Measurements from ENCODE around the gene ORMDL2.

DNA sequence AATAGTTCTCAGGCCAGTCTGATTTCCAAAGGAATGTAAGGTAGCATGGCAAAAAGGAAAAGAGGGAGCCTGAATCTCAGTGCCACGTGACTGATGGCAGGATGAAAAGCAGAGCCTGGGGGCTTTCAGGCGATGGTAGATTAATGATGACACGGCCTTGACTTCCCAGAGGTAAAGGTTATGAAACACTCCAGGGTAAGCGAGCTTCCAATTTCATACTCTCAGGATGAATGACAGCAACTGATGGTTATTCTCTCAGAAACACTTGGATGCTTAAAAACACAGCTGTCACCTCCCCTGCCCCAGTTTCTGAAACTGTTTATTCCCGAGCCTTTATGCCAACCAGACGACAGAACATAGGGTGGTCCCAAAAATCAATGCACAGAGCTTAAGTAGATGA lies 46.1 kb upstream of the ORMDL2 start:
- TF ChIP-seq EP300 (conservative IDR thresholded peaks at IDR 0.05; ENCODE audit: poor library complexity, severe bottlenecking), result no peak
- TF ChIP-seq POLR2AphosphoS5 (IDR thresholded peaks at IDR 0.05), result no peak
- TF ChIP-seq, protein P1, sequence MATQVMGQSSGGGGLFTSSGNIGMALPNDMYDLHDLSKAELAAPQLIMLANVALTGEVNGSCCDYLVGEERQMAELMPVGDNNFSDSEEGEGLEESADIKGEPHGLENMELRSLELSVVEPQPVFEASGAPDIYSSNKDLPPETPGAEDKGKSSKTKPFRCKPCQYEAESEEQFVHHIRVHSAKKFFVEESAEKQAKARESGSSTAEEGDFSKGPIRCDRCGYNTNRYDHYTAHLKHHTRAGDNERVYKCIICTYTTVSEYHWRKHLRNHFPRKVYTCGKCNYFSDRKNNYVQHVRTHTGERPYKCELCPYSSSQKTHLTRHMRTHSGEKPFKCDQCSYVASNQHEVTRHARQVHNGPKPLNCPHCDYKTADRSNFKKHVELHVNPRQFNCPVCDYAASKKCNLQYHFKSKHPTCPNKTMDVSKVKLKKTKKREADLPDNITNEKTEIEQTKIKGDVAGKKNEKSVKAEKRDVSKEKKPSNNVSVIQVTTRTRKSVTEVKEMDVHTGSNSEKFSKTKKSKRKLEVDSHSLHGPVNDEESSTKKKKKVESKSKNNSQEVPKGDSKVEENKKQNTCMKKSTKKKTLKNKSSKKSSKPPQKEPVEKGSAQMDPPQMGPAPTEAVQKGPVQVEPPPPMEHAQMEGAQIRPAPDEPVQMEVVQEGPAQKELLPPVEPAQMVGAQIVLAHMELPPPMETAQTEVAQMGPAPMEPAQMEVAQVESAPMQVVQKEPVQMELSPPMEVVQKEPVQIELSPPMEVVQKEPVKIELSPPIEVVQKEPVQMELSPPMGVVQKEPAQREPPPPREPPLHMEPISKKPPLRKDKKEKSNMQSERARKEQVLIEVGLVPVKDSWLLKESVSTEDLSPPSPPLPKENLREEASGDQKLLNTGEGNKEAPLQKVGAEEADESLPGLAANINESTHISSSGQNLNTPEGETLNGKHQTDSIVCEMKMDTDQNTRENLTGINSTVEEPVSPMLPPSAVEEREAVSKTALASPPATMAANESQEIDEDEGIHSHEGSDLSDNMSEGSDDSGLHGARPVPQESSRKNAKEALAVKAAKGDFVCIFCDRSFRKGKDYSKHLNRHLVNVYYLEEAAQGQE (IDR thresholded peaks at IDR 0.05; ENCODE audit: borderline replicate concordance), result no peak
- TF ChIP-seq, protein P2, sequence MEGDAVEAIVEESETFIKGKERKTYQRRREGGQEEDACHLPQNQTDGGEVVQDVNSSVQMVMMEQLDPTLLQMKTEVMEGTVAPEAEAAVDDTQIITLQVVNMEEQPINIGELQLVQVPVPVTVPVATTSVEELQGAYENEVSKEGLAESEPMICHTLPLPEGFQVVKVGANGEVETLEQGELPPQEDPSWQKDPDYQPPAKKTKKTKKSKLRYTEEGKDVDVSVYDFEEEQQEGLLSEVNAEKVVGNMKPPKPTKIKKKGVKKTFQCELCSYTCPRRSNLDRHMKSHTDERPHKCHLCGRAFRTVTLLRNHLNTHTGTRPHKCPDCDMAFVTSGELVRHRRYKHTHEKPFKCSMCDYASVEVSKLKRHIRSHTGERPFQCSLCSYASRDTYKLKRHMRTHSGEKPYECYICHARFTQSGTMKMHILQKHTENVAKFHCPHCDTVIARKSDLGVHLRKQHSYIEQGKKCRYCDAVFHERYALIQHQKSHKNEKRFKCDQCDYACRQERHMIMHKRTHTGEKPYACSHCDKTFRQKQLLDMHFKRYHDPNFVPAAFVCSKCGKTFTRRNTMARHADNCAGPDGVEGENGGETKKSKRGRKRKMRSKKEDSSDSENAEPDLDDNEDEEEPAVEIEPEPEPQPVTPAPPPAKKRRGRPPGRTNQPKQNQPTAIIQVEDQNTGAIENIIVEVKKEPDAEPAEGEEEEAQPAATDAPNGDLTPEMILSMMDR (IDR thresholded peaks at IDR 0.05; ENCODE audit: poor library complexity, severe bottlenecking), result no peak
- no peak for TF ChIP-seq RAD21 (conservative IDR thresholded peaks at IDR 0.05)
- TF ChIP-seq EZH2 (IDR thresholded peaks at IDR 0.05; ENCODE audit: borderline replicate concordance, insufficient read depth, low read length, poor library complexity, severe bottlenecking), result no peak
- no peak for TF ChIP-seq SMC3 (conservative IDR thresholded peaks at IDR 0.05; ENCODE audit: poor library complexity)
- no peak for TF ChIP-seq TAF1 (IDR thresholded peaks at IDR 0.05; ENCODE audit: low read depth)
